HL-60 (cell line): ENCODE results near the gene GPC5.

Experiments used
- CTCF ChIP-seq: IDR thresholded peaks from one replicate; pipeline ENCODE4 v1.5.1; 2011; ENCODE audit warnings: low read length, control low read depth, inconsistent platforms; ENCODE audit not compliant: insufficient read depth
- POLR2AphosphoS5 ChIP-seq: IDR thresholded peaks from 2 replicates; pipeline ENCODE4 v1.6.1; 2012; ENCODE audit warnings: low read depth
- REST ChIP-seq: IDR thresholded peaks from 2 replicates; pipeline ENCODE4 v1.6.1; 2012; ENCODE audit warnings: low read depth; ENCODE audit not compliant: insufficient replicate concordance

- TF ChIP-seq REST, result no peak
- no peak for TF ChIP-seq POLR2AphosphoS5
- no peak for TF ChIP-seq CTCF
Observed at GRCh38 chr13:92537471-92537870, 1139.0 kb downstream of the GPC5 start.
